K562 (cell line): ENCODE results near the gene NTN4. TPM values are rescaled to one million over a fixed set of nuclear protein-coding genes. Genes with fewer than 3 reads are reported as not detected.

Source experiments
- ATAC-seq: fragments of 200-7000 bp; cut with Tn5 transposase; 3 replicates; pipeline ENCODE4 v1.9.1; 2020; ENCODE audit warnings: moderate library complexity
- BruUV-seq: library from RNA; stranded (reverse); fragments of 400-500 nt; replicated peaks from 2 replicates; lab custom pipeline; 2021; lab: Mats Ljungman, UMichigan
- CTCF ChIA-PET: fragments of 300-600 bp; formaldehyde crosslinking; extraction: SDS; loops from one replicate; lab custom pipeline; 2021; ENCODE audit warnings: low intra/inter-chr PET ratio; lab: Yijun Ruan, JAX
- POLR2A ChIA-PET: fragments of 300-600, 350-650 bp; sonication (Branson Sonifier 250); formaldehyde crosslinking; extraction: SDS; loops from one replicate; lab custom pipeline; 2021; ENCODE audit warnings: antibody characterized with exemption, inconsistent platforms; lab: Yijun Ruan, JAX
- DNase-seq, 4 experiments: peaks; one replicate each; pipeline versions ENCODE4 v3.0.0 to v3.0.0-alpha.2; 2011 to 2018; ENCODE audit warnings: low spot score in 3 of 4, mixed read lengths in 3 of 4; ENCODE audit errors: extremely low read depth in 1 of 4
- FAIRE-seq: peaks from 2 replicates; lab custom pipeline; 2011; peaks lifted over from hg19 to GRCh38; lab: Jason Lieb, UNC
- H2AFZ ChIP-seq: 2 replicates; pipeline ENCODE4 v1.6.0; 2011; ENCODE audit warnings: low read depth, low read length, control low read depth, inconsistent platforms
- H3K27ac ChIP-seq: fragments of 200-600 bp; 3 replicates; pipeline ENCODE4 v1.8.0; 2011; ENCODE audit warnings: low read depth, mild to moderate bottlenecking, control low read depth, inconsistent platforms, low read length, moderate library complexity, mixed read lengths; ENCODE audit errors: extremely low read depth
- H3K27me3 ChIP-seq, 2 experiments: fragments of 300-600 bp in 1 of 2; 2 replicates in 1 of 2; 3 replicates in 1 of 2; pipeline versions ENCODE4 v1.6.0 to v1.8.0; 2011; ENCODE audit warnings: inconsistent platforms in 2 of 2, low read length in 2 of 2, mild to moderate bottlenecking in 1 of 2, mixed read lengths in 1 of 2, moderate library complexity in 1 of 2; ENCODE audit not compliant: control insufficient read depth in 2 of 2, insufficient read depth in 2 of 2
- H3K36me3 ChIP-seq: fragments of 300-600 bp; 3 replicates; pipeline ENCODE4 v1.8.0; 2011; ENCODE audit warnings: mild to moderate bottlenecking, low read length, inconsistent platforms; ENCODE audit not compliant: control insufficient read depth, insufficient read depth
- H3K4me1 ChIP-seq, 2 experiments: fragments of 200-600 bp in 1 of 2; replicated peaks in 1 of 2; 2 replicates in 1 of 2; 3 replicates in 1 of 2; pipeline versions ENCODE4 v1.5.1 to v1.8.0; 2011; ENCODE audit warnings: inconsistent platforms in 2 of 2, low read length in 2 of 2, mild to moderate bottlenecking in 1 of 2, mixed read lengths in 1 of 2, moderate library complexity in 1 of 2; ENCODE audit not compliant: control insufficient read depth in 2 of 2, insufficient read depth in 2 of 2
- H3K4me2 ChIP-seq: 2 replicates; pipeline ENCODE4 v1.6.1; 2011; ENCODE audit warnings: low read length, control low read depth, inconsistent platforms, mixed read lengths; ENCODE audit not compliant: insufficient read depth
- H3K4me3 ChIP-seq: fragments of 200-600 bp; sonication (generic), shearing (Covaris generic); 2 replicates; pipeline ENCODE4 v1.5.1; 2016; ENCODE audit warnings: control low read depth, inconsistent platforms
- H3K79me2 ChIP-seq: fragments of 200-600 bp; 3 replicates; pipeline ENCODE4 v1.8.0; 2011; ENCODE audit warnings: low read length, inconsistent platforms; ENCODE audit not compliant: control insufficient read depth, insufficient read depth
- H3K9ac ChIP-seq, 2 experiments: 2 replicates each; pipeline versions ENCODE4 v1.6.0 to v1.6.1; 2011; ENCODE audit warnings: low read depth in 2 of 2, low read length in 2 of 2, control low read depth in 1 of 2, inconsistent platforms in 1 of 2, mild to moderate bottlenecking in 1 of 2, mixed read lengths in 1 of 2; ENCODE audit not compliant: insufficient read depth in 1 of 2
- H3K9me1 ChIP-seq: one replicate; pipeline ENCODE4 v1.6.0; 2011; ENCODE audit warnings: inconsistent platforms, mild to moderate bottlenecking, low read length, moderate library complexity; ENCODE audit not compliant: control insufficient read depth, insufficient read depth
- H3K9me3 ChIP-seq: replicated peaks from 2 replicates; pipeline ENCODE4 v1.5.1; 2011; ENCODE audit warnings: low read depth, low read length, inconsistent platforms; ENCODE audit not compliant: control insufficient read depth, insufficient read depth
- H4K20me1 ChIP-seq: replicated peaks from 2 replicates; pipeline ENCODE4 v1.6.1; 2011; ENCODE audit warnings: low read length, inconsistent platforms, mixed read lengths; ENCODE audit not compliant: control insufficient read depth, insufficient read depth
- GTF2A2 ChIP-seq: IDR thresholded peaks from 2 replicates; pipeline ENCODE4 v1.6.1; 2016; ENCODE audit warnings: mild to moderate bottlenecking, missing genetic modification characterization, missing compliant biosample characterization
- JUND ChIP-seq, 2 experiments: IDR thresholded peaks; 2 replicates in 1 of 2; 3 replicates in 1 of 2; pipeline ENCODE4 v1.6.1; 2011; ENCODE audit warnings: borderline replicate concordance in 2 of 2, low read depth in 2 of 2, low read length in 2 of 2, improper control_type of control experiment in 1 of 2, missing biosample characterization in 1 of 2, missing genetic modification characterization in 1 of 2, missing genetic modification reagents in 1 of 2
- MYBL2 ChIP-seq, 2 experiments: fragments of 450-650 bp in 1 of 2; sonication (generic) in 1 of 2; formaldehyde crosslinking in 1 of 2; IDR thresholded peaks; 2 replicates each; pipeline versions ENCODE4 v1.6.1 to v1.8.1; 2017 to 2022; ENCODE audit warnings: borderline replicate concordance in 1 of 2, inconsistent platforms in 1 of 2, low read depth in 1 of 2, mild to moderate bottlenecking in 1 of 2, missing genetic modification reagents in 1 of 2, moderate library complexity in 1 of 2
- NFE2 ChIP-seq: IDR thresholded peaks from 2 replicates; pipeline ENCODE4 v1.6.1; 2014; ENCODE audit warnings: antibody characterized with exemption, low read depth
- NR4A1 ChIP-seq, 2 experiments: fragments of 250-450 bp in 1 of 2; fragments of 450-650 bp in 1 of 2; sonication (Bioruptor Pico) in 1 of 2; IDR thresholded peaks; 2 replicates each; pipeline versions ENCODE4 v1.4.0 to v1.6.1; 2016 to 2020; ENCODE audit warnings: mild to moderate bottlenecking in 2 of 2, missing compliant biosample characterization in 1 of 2, missing genetic modification characterization in 1 of 2, moderate library complexity in 1 of 2
- POLR2A ChIP-seq: fragments of 450-650 bp; conservative IDR thresholded peaks from 2 replicates; pipeline ENCODE4 v1.6.1; 2016
- RBFOX2 ChIP-seq: fragments of 200-400 bp; formaldehyde crosslinking; IDR thresholded peaks from 2 replicates; pipeline ENCODE4 v1.6.1; 2017; ENCODE audit warnings: low read depth, mild to moderate bottlenecking, low read length, moderate library complexity
- RUNX1 ChIP-seq: sonication (generic); IDR thresholded peaks from 2 replicates; pipeline ENCODE4 v1.6.1; 2016; ENCODE audit warnings: antibody characterized with exemption, low read depth
- STAT5B ChIP-seq: fragments of 250-450 bp; sonication (Bioruptor Pico); IDR thresholded peaks from 2 replicates; pipeline ENCODE4 v1.8.0; 2021; ENCODE audit warnings: mild to moderate bottlenecking, inconsistent platforms
- SUPT5H ChIP-seq: fragments of 450-650 bp; IDR thresholded peaks from 2 replicates; pipeline ENCODE4 v1.6.1; 2016
- ZKSCAN8 ChIP-seq: fragments of 200-800 bp; sonication (Bioruptor generic); IDR thresholded peaks from 2 replicates; pipeline ENCODE4 v1.6.1; 2016; ENCODE audit warnings: missing genetic modification characterization, missing compliant biosample characterization
- ZNF121 ChIP-seq: sonication (generic); formaldehyde crosslinking; conservative IDR thresholded peaks from 2 replicates; pipeline ENCODE4 v1.8.0; 2022; ENCODE audit warnings: missing genetic modification reagents
- ZNF41 ChIP-seq: fragments of 250-450 bp; sonication (Bioruptor Pico); conservative IDR thresholded peaks from 2 replicates; pipeline ENCODE4 v1.4.0; 2020; ENCODE audit warnings: mild to moderate bottlenecking
- ZNF644 ChIP-seq: fragments of 200-800 bp; sonication (Bioruptor generic); IDR thresholded peaks from 2 replicates; pipeline ENCODE4 v1.6.1; 2016; ENCODE audit warnings: low read depth, missing genetic modification characterization, missing compliant biosample characterization
- WGBS: fragments of 100-300 bp; shearing (Covaris generic); methylation state at CpG from one replicate; pipeline ENCODE4 v1.1.6; 2016; ENCODE audit warnings: low coverage, mixed read lengths; ENCODE audit not compliant: insufficient coverage; ENCODE audit errors: missing lambda C conversion rate; 5-methylcytosine and 5-hydroxymethylcytosine counted together
- in situ Hi-C: fragments of 300-500 bp; cut with MboI; formaldehyde crosslinking; loops from 4 replicates; pipeline ENCODE4 v1.15.0; 2018; ENCODE audit warnings: inconsistent platforms, mixed read lengths
- intact Hi-C: fragments of 100-400 bp; cut with micrococcal nuclease; formaldehyde crosslinking; loops from 2 replicates; pipeline ENCODE4 v1.14.2; 2022
- polyA plus RNA-seq, 8 experiments: library from polyadenylated mRNA; depleted of rRNA in 4 of 8; stranded (reverse) in 5 of 8; unstranded in 3 of 8; fragments of >200 nt; fragmentation: Nextera tagmentation in 2 of 8; fragmentation: Illumina TruSeq in 1 of 8; extraction: Ambion mirVana in 2 of 8; extraction: Trizol in 1 of 8; gene quantifications; 2 replicates each; pipeline versions ENCODE4 v1.2.1 to v1.2.3, GENCODE V29; 2011 to 2014; ENCODE audit warnings: inconsistent platforms in 1 of 8, missing spikeins in 1 of 8
- total RNA-seq, 7 experiments: library from RNA; depleted of rRNA in 6 of 7; stranded (reverse); fragments of >200 nt in 6 of 7; fragmentation: Illumina TruSeq in 2 of 7; extraction: Trizol in 2 of 7; gene quantifications; 2 replicates each; pipeline versions ENCODE4 v1.2.1 to v1.2.3, GENCODE V29; 2011 to 2021; ENCODE audit warnings: low replicate concordance in 1 of 7
- TF ChIP-seq, protein P1 (sequence below): fragments of 250-450 bp; sonication (Bioruptor Pico); IDR thresholded peaks from 2 replicates; pipeline ENCODE4 v1.8.0; 2021; ENCODE audit warnings: mild to moderate bottlenecking, moderate library complexity

NTN4 gene
- total and polyA plus RNA-seq, 9 of the 15 experiments (the other 6 are each of a cell fraction or from before 2014, with no cell fraction given) = 0.13 TPM; not detected in 8

DNA sequence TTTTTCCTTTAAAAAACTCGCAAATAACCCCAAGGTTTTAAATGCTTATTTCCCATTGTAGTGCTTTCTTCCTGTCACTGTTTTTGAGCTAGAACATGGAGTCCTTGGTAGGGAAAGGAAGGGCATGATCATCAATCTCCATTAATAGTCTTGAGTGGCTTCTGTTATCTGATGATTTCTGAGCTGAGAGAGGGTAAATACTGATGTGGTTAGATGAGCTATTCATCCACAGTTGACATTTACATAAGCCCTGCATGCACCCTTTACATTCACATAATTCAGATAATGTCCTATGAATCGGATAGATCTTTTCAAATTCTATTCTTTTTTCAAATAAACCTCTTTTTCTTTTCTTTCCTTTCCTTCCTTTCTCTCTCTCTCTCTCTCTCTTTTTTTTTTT is 81.4 kb downstream of the NTN4 start:
- ATAC-seq (no peak), FAIRE-seq (no peak)
- 0% methylated on average over 2 of the region's 2 CpGs for WGBS
- Histone ChIP-seq H3K9me1 (no peaks in the 10 kb centered on the region), H3K79me2 (no peaks in the 10 kb centered on the region), H3K4me1 (no peaks in the 10 kb centered on the region), H3K27me3 (no peaks in the 10 kb centered on the region), H3K27ac (no peak overlapping the region), H3K9me3 (no peaks in the 10 kb centered on the region), H3K4me2 (no peak overlapping the region), H4K20me1 (no peaks in the 10 kb centered on the region)
- CTCF ChIA-PET = no interaction called here
- in situ Hi-C loops = no loop called here
- BruUV-seq = no TSS peak
- TF ChIP-seq SUPT5H = no peak
- no peak for TF ChIP-seq RUNX1
- no peak for TF ChIP-seq NFE2
- no peak for TF ChIP-seq GTF2A2 (tag)
- no peak for TF ChIP-seq ZKSCAN8
- no peak for TF ChIP-seq RBFOX2
- TF ChIP-seq ZNF121 (CRISPR knock-in tag) = no peak
- TF ChIP-seq, protein P1, sequence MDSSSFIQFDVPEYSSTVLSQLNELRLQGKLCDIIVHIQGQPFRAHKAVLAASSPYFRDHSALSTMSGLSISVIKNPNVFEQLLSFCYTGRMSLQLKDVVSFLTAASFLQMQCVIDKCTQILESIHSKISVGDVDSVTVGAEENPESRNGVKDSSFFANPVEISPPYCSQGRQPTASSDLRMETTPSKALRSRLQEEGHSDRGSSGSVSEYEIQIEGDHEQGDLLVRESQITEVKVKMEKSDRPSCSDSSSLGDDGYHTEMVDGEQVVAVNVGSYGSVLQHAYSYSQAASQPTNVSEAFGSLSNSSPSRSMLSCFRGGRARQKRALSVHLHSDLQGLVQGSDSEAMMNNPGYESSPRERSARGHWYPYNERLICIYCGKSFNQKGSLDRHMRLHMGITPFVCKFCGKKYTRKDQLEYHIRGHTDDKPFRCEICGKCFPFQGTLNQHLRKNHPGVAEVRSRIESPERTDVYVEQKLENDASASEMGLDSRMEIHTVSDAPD (CRISPR knock-in tag) = no peak
- no peak for TF ChIP-seq MYBL2 (IDR thresholded peaks at IDR 0.05; ENCODE audit: low read depth)
- no peak for TF ChIP-seq MYBL2 (CRISPR knock-in tag; IDR thresholded peaks at IDR 0.05; ENCODE audit: borderline replicate concordance)
- TF ChIP-seq POLR2A = no peak
- TF ChIP-seq ZNF41 (CRISPR knock-in tag) = no peak
- no peak for TF ChIP-seq JUND (IDR thresholded peaks at IDR 0.05; ENCODE audit: borderline replicate concordance, low read depth, low read length)
- no peak for TF ChIP-seq JUND (tag; IDR thresholded peaks at IDR 0.05; ENCODE audit: borderline replicate concordance, low read depth, low read length)
- no peak for TF ChIP-seq STAT5B (CRISPR knock-in tag)
- TF ChIP-seq NR4A1 (CRISPR knock-in tag; IDR thresholded peaks at IDR 0.05) = no peak
- no peak for TF ChIP-seq NR4A1 (tag; IDR thresholded peaks at IDR 0.05)
- TF ChIP-seq ZNF644 (tag) = no peak
- TF ChIP-seq, all 486 proteins: peak for 0
- H3K36me3 ChIP-seq = no peaks in the 10 kb centered on the region
- intact Hi-C loops = no loop called here
- H2AFZ ChIP-seq = no peak overlapping the region
- no peak overlapping the region for H3K9ac ChIP-seq
- DNase-seq = no peak
- H3K4me3 ChIP-seq = no peak overlapping the region
- POLR2A ChIA-PET = interaction anchor here (0.6 kb wide), 1 partner anchor 64 kb away, joined by 4 read pairs; no protein-coding TSS in a partner anchor
